Psoas muscle (tissue), 8 donors: ENCODE results near the gene FUT6. TPM values are rescaled to one million over a fixed set of nuclear protein-coding genes. Genes with fewer than 3 reads are reported as not detected.
"Not testable (repeated sequence)": the region's sequence is repeated elsewhere in the genome, so short reads cannot be mapped to it uniquely, and the experiment has no call there.

Experiments
- ATAC-seq, 4 donors: fragments of 200-7000 bp; cut with Tn5 transposase; one replicate each; pipeline ENCODE4 v1.9.1; 2020; ENCODE audit warnings: moderate library complexity in 3 of 4, mild to moderate bottlenecking in 2 of 4
- DNase-seq, 2 donors: peaks; one replicate each; pipeline ENCODE4 v3.0.0-alpha.2; 2020
- H3K27ac ChIP-seq: fragments of 200-600 bp; one replicate; pipeline ENCODE4 v1.8.0; 2022
- H3K27me3 ChIP-seq, 3 donors: fragments of 200-600 bp in 1 of 3; one replicate each; pipeline versions ENCODE4 v1.6.1 to v1.8.0; 2013 to 2022; ENCODE audit warnings: low read length in 2 of 3, mild to moderate bottlenecking in 2 of 3, moderate library complexity in 1 of 3; ENCODE audit not compliant: insufficient read depth in 3 of 3
- H3K36me3 ChIP-seq, 2 donors: fragments of 200-600 bp in 1 of 2; one replicate each; pipeline versions ENCODE4 v1.6.1 to v1.8.0; 2013 to 2022; ENCODE audit warnings: low read depth in 1 of 2, mild to moderate bottlenecking in 1 of 2, moderate library complexity in 1 of 2; ENCODE audit not compliant: insufficient read depth in 1 of 2
- H3K4me1 ChIP-seq: fragments of 200-600 bp; one replicate; pipeline ENCODE4 v1.8.0; 2022
- H3K4me3 ChIP-seq: fragments of 200-600 bp; one replicate; pipeline ENCODE4 v1.8.0; 2022; ENCODE audit warnings: mild to moderate bottlenecking
- H3K9me3 ChIP-seq: fragments of 200-600 bp; one replicate; pipeline ENCODE4 v1.8.0; 2022
- CTCF ChIP-seq: fragments of 200-600 bp; IDR thresholded peaks from one replicate; pipeline ENCODE4 v1.8.0; 2022; ENCODE audit warnings: antibody characterized with exemption
- WGBS, 3 donors: extraction: QIAGEN DNeasy Blood & Tissue Kit; methylation state at CpG; one replicate each; pipeline versions ENCODE4 v1.1.6 to v1.1.7; 2013; 5-methylcytosine and 5-hydroxymethylcytosine counted together
- intact Hi-C, 2 donors: fragments of 100-400 bp; cut with DNase I; formaldehyde crosslinking; loops; one replicate each; pipeline versions ENCODE4 v1.11.0 to v1.14.2; 2022
- long read RNA-seq, 2 donors: library from polyadenylated mRNA; unstranded; transcript quantifications; one replicate each; pipeline ENCODE4 v2.0.0, GENCODE V29; 2021
- polyA plus RNA-seq, 3 donors: library from polyadenylated mRNA; stranded (reverse); fragments of 200-250 nt; gene quantifications; one replicate each; pipeline ENCODE4 v1.2.3, GENCODE V29; 2013
- total RNA-seq, 4 donors: library from RNA; stranded (reverse); fragmentation: NEBNext Ultra II Directional in 2 of 4; extraction: Animal tissue kit (Norgen Biotek cat#: 25700) in 2 of 4; gene quantifications; one replicate each; pipeline versions ENCODE4 v1.2.1 to v1.2.4, GENCODE V29; 2021 to 2023
- donor health status: healthy with polysubstance abuse.
- donor health status: DM: no; HTN: no; CAD: no; lungs with moderate emphysema.
- donor health status: Bipolar disorder and iron deficiency.
- donor health status: healthy.
- donor health status: DM: yes; HTN: yes; CAD: no.
- donor health status: DM: no; HTN: no; CAD: no.
- donor health status: DM: no; HTN: no; CAD: no.
- donor health status: DM: yes; HTN: yes; CAD: no.

FUT6 gene, protein sequence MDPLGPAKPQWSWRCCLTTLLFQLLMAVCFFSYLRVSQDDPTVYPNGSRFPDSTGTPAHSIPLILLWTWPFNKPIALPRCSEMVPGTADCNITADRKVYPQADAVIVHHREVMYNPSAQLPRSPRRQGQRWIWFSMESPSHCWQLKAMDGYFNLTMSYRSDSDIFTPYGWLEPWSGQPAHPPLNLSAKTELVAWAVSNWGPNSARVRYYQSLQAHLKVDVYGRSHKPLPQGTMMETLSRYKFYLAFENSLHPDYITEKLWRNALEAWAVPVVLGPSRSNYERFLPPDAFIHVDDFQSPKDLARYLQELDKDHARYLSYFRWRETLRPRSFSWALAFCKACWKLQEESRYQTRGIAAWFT
- not detected for total RNA-seq
- under 1 TPM in 2 of 3 donors, not detected in 1; 0.03 TPM for polyA plus RNA-seq
- long read RNA-seq, donor 1: 0 reads
- long read RNA-seq, donor 2: 0 reads

DNA sequence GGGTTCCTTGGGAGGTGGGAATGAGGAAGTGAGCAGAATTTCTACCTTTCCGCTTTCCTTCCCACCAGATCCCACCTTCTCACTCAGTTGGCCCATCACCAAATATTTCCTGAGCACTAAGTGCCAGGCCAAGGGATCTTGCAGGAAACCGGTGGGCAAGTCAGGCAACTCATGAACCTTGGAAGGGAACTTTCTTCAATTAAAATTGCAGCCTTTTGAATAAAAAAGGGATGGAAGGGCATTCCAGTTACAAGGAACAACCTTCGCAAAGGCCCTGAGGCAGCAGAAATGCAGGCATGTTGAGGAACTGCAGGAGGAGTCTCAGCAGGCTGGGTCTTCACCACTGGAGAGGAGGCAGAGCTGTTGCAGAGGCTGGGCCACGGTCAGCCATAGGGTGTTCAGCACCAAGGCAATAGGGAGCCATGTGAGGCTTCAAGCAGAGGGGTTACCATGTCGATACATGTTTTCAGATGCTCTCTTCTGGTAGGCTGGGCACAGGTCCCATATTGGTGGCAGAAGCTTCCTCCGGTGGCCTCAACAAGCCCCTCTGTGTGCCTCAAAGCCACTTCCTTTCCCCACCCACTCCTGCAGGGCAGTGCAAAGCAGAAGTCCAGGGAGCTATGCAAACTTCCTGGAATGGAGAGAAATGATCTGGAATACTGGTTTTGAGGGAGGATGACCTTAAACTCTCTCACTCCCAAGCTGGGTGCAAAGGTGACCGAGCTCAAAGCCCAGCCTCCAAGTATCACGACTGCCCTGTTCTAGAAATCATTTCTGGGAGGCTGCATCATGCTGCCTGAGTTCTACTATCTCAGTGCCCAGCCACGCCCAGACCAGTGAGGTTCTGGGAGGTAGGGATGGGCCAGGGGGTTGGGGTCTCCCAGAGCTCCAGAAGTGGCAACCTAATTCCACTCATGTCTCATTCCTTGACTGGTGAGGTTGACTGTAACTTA is at the start of gene FUT6:
Gene FUT6, minus strand, starts transcription at position 638 of the 953 bp plus-strand sequence. CDS start 7,135 bp downstream, outside the sequence.
- Histone ChIP-seq H3K4me1 (no peaks in the 10 kb centered on the region), H3K27me3 (peaks cover 0 to 23% (median 0%) of the 10 kb centered on the region in 3 donors), H3K4me3 (no peak within 1 kb of the TSS), H3K27ac (no peak within 1 kb of the TSS), H3K9me3 (no peaks in the 10 kb centered on the region), H3K36me3 (no peaks in the 10 kb centered on the region)
- ATAC-seq (no peak), DNase-seq (no peak)
- intact Hi-C loops: no loop called here
- 80 to 92% (median 83%) methylated on average over 9 of the region's 9 CpGs for WGBS, 3 donors
- no peak for TF ChIP-seq CTCF

DNA sequence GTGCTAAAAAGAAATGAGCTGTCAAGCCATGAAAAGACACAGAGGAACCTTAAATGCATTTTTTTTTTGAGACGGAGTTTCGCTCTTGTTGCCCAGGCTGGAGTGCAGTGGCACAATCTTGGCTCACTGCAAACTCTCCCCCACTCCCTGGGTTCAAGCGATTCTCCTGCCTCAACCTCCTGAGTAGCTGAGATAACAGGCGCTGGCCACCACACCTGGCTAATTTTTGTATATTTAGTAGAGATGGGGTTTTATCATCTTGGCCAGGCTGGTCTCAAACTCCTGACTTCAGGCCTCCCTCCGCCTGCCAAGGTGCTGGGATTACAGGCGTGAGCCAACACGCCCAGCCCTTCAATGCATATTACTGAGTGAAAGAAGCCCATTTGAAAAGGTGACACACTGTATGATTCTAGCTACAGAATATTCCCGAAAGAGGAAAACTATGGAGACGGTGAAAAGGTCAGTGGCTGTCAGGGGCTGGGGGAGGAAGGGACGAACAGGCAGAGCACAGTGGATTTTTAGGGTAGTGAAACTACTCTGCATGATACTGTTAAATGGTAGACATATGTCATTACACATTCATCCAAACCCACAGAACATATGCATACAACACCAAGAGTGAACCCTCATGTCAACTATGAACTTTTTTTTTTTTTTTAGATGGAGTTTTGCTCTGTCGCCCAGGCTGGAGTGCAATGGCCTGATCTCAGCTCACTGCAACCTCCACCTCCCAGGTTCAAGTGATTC is 44.7 kb upstream of the FUT6 start:
- 76 to 83% (median 80%) methylated on average over 11 of the region's 11 CpGs for WGBS, 3 donors
- intact Hi-C loops, H3K4me3 ChIP-seq, DNase-seq, H3K9me3 ChIP-seq, H3K4me1 ChIP-seq, H3K27ac ChIP-seq, H3K36me3 ChIP-seq, ATAC-seq: not testable (repeated sequence)
- peaks cover 0 to 34% (median 1%) of the 10 kb centered on the region in 3 donors for H3K27me3 ChIP-seq

DNA sequence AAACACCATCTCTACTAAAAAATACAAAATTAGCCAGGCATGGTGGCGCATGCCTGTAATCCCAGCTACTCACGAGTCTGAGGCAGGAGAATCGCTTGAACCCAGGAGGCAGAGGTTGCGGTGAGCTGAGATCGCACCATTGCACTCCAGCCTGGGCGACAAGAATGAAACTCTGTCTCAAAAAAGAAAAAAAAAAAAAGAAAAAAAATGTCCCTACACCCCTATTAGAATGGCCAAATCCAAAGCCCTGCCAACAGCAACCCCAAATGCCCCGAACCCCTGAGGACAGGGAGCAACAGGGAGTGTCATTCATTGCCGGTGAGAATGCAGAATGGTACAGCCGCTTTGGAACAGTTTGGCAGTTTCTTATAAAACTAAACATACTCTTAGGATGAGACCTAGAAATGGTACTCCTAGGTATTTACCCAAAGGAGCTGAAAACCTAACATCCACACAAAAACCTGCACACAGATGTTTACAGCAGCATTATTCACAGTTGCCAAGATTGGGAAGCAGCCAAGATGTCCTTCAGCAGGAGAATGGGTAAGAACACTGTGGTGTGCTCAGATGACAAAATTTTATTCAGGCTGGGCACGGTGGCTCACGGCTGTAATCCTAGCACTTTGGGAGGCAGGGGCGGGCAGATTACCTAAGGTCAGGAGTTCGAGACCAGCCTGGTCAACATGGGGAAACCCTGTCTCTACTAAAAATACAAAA is 43.8 kb upstream of the FUT6 start:
- ATAC-seq, H3K27ac ChIP-seq, H3K36me3 ChIP-seq, DNase-seq, H3K9me3 ChIP-seq, H3K4me1 ChIP-seq, H3K4me3 ChIP-seq, intact Hi-C loops: not testable (repeated sequence)
- peaks cover 0 to 37% (median 0%) of the 10 kb centered on the region in 3 donors for H3K27me3 ChIP-seq
- WGBS, 3 donors: 43 to 59% (median 52%) methylated on average over 13 of the region's 13 CpGs

GRCh38 chr19:5882421-5882968 is 43.0 kb upstream of the FUT6 start:
- peak in 1 of 4 donors; percentile 34 for ATAC-seq
- Histone ChIP-seq H3K9me3 (no peaks in the 10 kb centered on the region), H3K27ac (no peak overlapping the region), H3K4me1 (peaks cover 6% of the 10 kb centered on the region), H3K36me3 (no peaks in the 10 kb centered on the region), H3K4me3 (no peak overlapping the region), H3K27me3 (peaks cover 0 to 38% (median 0%) of the 10 kb centered on the region in 3 donors)
- WGBS, 3 donors: 58 to 61% (median 60%) methylated on average over 9 of the region's 9 CpGs
- intact Hi-C loops: no loop called here
- no peak for DNase-seq
- no peak for TF ChIP-seq CTCF
